NCI-H2029 treated with DMSO at 0.1 percent for 48 hours (cell line): ENCODE results near the gene STARD7.
"Not testable (repeated sequence)": the region's sequence is repeated elsewhere in the genome, so short reads cannot be mapped to it uniquely, and the experiment has no call there.

Experiments used
- DNase-seq: peaks from one replicate; lab custom pipeline; 2025; lab: John Stamatoyannopoulos, UW

The STARD7 gene

GRCh38 chr2:96233880-96234316 lies 25.3 kb upstream of the STARD7 start:
- no peak for DNase-seq

DNA sequence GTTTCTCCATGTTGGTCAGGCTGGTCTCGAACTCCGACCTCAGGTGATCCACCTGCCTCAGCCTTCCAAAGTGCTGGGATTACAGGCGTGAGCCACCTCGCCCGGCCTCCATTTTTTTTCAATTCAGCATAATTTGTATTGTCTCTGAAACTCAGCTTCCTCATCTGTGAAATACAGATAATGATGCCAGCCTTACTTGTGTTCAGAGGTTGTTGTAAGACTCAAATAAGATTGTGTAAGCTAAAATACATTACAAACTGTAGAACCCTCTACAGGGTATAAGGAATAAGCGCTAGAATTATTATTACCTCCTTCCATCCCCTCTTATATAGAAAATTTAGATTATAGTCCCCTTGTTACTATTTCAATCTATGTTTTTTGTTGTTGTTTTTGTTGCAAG lies 24.8 kb upstream of the STARD7 start:
- DNase-seq = no peak

DNA sequence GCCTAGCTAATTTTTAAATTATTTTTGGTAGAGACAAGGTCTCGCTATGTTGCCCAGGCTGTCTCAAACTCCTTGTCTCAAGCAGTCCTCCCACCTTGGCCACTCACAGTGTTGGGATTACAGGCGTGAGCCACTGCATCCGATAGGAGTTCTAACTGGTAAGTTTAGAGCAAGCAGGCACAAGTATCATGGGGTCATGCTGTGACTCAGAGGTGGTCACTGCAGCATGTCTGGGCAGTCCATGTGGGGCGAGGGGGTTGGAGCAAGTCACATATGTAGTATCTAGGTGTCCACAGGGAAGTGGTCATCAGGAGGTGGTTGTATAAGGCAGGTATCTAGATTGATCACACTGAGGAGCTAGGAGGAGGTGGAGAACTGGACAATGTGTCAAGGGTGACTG lies 22.7 kb upstream of the STARD7 start:
- no peak for DNase-seq

DNA sequence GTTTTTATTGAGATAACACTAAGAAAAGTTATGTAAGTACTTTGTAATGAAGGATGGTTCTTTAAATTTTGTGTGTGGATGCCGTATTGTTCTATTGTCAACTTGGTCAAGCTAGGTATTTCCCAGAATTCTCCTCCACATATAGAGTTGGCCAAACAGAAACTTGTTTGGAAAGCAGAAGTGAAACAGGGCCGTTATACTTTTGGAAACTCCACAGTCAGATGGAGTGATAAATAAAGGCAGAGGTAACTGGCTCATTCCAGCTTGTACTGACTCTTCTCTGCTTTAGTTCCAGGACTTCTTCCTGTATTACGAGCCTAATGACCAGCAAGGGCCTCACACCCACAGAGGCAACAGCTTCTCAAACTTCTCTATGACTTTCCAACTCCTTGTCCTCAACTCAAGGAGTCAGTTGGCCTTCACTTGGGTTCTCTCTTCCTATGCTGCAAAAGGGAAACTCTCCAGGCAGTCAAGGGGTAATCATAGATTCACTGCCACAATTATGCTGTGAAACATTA lies 16.4 kb upstream of the STARD7 start:
- no peak for DNase-seq

DNA sequence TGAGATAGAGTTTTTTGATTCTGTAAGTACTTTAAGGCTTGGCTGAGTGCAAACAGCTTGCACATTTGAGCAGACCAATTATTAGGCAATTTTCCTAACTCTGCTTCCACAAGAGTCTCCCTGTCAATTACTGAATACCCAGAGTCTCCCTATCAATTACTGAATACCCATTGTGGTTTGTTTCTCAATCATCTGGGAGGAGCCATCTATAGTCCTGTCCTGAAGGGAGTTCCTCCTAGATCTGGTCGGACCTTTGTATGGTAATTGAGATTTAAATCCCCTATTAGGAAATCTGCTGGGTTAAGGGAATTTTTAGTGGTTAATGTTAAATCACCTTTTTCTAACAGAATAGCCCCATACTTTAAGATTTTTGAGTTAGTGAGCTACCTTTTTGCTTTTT lies 12.5 kb upstream of the STARD7 start:
- not testable (repeated sequence) for DNase-seq

DNA sequence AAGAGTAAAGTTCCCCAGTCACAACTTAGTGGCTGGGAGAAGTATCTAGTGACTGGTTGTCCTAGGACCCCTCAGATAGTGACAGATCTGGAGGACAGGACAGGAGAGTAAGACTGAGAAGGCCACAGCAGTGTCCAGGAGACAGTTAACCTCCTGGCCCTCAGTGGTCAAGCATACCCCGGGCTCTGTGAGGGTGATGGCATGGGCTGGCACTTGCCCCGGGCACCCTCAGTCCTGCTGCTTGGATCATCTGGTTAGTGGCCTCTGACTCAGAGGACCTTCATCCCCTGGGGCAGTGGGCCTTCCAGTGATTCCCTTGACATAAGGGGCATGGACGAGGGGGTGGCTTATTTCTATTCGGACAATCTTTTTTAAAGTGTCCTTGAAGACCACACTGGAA lies 11.3 kb upstream of the STARD7 start:
- not testable (repeated sequence) for DNase-seq

GRCh38 chr2:96218508-96219131 lies 10.0 kb upstream of the STARD7 start:
- no peak for DNase-seq

- no peak for DNase-seq
Observed at GRCh38 chr2:96214554-96214953, 5.9 kb upstream of the STARD7 start.

- DNase-seq = no peak
Observed at GRCh38 chr2:96213379-96213778, 4.8 kb upstream of the STARD7 start.

DNA sequence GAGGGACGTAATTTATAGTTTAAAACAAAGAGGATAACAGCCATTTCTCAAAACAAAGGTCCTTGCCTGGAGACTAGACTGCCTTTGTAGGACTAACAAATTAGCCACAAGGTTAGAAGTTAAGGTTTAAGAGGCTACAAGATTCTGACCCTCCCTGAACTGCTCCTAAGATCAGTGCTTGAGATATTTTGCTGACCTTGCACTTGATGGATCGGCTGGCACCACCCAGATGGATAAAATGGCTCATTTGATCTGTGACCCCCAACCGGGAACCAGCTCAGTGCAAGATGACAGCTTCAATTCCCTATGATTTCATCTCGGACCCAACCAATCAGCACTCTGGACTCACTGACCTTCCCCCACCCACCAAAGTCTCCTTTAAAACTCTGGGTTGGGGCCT lies 3.7 kb upstream of the STARD7 start:
- DNase-seq = no peak

GRCh38 chr2:96209729-96210085 lies 1.1 kb upstream of the STARD7 start:
- DNase-seq = no peak

- DNase-seq = no peak
Observed at GRCh38 chr2:96209011-96209728, 543 bp upstream of the STARD7 start.

DNA sequence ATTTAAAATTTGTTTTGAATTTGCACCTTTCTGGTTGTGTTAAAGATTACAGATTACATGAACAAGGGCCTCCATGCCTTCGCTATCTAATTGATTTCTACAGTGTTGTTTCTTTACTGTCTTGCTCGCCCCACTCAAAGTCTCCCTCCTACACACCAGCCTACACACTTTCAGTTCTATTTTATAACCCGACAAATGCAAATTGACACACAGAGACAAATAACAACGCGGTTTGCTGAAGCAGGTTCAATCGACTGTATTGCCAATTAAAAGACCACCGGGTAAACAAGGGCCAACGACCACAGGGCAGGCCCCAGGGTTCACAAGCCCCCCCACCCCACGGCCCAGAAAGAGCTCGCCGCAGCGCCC lies 869 bp downstream of the STARD7 start:
- no peak for DNase-seq

- DNase-seq = no peak
Observed at GRCh38 chr2:96207073-96207773, 1.4 kb downstream of the STARD7 start.

GRCh38 chr2:96205888-96206287 lies 2.7 kb downstream of the STARD7 start:
- no peak for DNase-seq

- peak; percentile 69 for DNase-seq
Observed at GRCh38 chr2:96204836-96205624, 3.6 kb downstream of the STARD7 start.

DNA sequence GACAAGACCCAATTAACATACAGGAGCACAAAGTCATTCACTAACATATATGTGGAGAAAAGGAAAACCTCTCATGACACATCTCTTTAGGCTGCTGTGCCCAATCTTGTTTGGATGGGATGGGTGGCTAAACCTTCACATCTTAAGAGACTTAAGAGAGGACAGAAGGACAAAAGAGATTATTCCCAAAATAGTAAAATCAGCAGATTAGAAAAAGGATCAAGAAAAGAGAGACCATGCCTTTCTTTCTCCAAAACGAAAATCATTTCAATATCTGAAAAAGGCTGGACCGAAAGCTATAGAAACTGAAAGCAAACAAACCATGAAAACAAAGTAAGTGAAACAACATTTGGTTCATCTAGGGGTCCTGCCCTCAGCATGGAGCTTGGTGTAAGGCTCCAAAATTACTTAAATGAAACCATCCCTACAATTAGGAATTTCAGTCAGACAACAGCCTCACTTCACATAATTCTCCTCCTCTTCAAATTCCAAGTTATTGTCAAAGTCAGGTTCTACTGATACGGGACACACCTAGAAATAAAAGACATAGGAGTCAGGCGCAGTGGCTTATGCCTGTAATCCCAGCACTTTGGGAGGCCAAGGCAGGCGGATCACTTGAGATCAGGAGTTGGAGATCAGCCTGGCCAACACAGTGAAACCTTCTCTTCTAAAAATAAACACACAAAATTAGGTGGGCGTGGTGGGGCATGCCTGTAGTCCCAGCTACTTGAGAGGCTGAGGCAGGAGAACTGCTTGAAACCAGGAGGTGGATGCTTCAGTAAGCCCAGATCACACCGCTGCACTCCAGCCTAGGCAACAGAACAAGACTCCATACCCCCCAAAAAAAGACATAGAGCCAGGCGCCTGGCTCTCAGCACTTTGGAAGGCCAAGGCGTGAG lies 5.2 kb downstream of the STARD7 start:
- no peak for DNase-seq

- DNase-seq = no peak
Observed at GRCh38 chr2:96202152-96202854, 6.3 kb downstream of the STARD7 start.

DNA sequence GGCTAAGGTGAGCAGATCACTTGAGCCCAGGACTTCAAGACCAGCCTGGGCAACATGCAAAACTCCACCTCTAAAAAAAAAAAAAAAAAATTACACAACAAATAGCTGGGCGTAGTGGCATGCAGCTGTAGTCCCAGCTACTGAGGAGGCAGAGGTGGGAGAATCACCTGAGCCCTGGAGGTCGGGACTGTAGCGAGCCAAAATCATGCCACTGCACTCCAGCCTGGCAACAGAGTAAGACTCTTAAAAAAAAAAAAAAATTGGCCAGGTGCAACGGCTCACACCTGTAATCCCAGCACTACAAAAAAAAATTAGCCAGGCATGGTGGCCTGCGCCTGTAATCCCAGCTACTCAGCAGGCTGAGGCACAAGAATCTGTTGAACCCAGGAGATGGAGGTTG lies 7.3 kb downstream of the STARD7 start:
- DNase-seq = no peak

GRCh38 chr2:96198921-96199320 lies 9.7 kb downstream of the STARD7 start:
- DNase-seq = no peak
